CD4-positive, alpha-beta T cell treated with Interleukin-17A for 1 hour (primary cell): ENCODE results near the gene KRTAP6-3.

ENCODE experiments used
- DNase-seq: peaks from one replicate; pipeline ENCODE4 v3.0.0-alpha.2; 2020

The KRTAP6-3 gene

DNA sequence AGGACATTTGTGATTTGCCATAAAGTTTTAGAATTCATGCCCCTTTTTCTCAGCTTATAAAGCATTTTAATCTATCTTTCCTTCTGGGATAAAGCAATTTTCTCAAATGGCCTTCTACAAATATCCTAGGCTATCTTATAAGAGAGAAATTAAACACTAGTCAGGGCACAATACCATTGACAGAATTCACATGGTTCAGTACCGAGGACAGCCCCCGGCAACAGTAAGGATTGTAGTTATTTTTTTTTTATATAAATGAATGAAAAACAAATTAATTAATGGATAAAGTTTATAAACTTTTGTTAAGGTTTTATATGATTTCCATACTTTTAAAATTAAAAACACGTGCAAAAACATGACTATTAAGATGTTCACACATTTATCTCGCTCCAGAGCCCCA, 35.9 kb downstream of the KRTAP6-3 start:
- no peak for DNase-seq

- no peak for DNase-seq
Measured at GRCh38 chr21:30629200-30629599, 37.0 kb downstream of the KRTAP6-3 start.

- DNase-seq = no peak
Measured at GRCh38 chr21:30634906-30635305, 42.7 kb downstream of the KRTAP6-3 start, which contains the start of gene KRTAP20-2. TSS of gene KRTAP20-2 (plus strand) at chr21:30635206. CDS start at chr21:30635264, 58 bp downstream.

DNA sequence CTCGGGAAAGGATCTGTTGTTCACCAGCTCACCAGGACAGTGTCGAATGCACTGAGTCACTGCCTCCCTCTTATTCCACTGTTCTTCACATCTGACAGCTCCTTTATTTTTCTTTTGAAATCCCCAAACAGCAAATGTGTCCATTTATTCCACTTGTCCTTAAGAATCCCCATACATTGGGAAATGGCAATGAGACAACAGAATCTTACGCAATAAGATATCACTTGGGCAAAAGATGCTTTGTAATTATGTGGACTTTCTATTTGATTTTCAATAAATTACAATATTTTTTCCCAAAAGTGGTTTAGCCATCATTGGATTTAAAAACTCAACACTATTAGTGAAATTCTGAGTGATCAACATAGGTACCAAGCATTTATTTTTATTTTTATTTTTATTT, 46.4 kb downstream of the KRTAP6-3 start:
- DNase-seq = no peak

DNA sequence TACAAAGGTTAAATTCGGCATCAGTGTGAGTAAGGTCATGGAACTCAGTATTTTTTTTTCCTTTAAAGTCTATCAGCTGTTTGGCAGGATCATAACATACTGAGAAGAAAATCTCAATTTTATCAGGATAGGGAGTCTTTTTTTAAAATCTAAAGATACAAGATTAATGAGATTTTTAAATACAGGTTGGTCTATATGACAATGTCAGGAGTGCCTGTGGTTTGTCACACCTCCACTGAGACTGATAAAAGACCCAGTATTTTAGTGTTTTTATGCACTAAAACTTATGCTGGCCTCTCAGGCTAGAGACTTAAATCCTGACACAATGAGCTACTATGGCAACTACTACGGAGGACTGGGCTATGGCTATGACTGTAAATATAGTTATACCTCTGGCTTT, 50.3 kb downstream of the KRTAP6-3 start, which contains the start of gene KRTAP20-3:
Gene KRTAP20-3, plus strand, starts transcription at position 301 of the 400 bp plus-strand sequence.
- DNase-seq = no peak
